Kidney epithelial cell (primary cell): ENCODE data around the gene SOX3. TPM values are rescaled to one million over a fixed set of nuclear protein-coding genes. Genes with fewer than 3 reads are reported as not detected.

ENCODE experiments used
- DNase-seq: peaks from one replicate; pipeline ENCODE4 v3.0.0-alpha.2; 2010; ENCODE audit warnings: low read depth
- H3K27me3 ChIP-seq: 2 replicates; pipeline ENCODE4 v1.6.0; 2011; ENCODE audit warnings: low read length; ENCODE audit not compliant: control insufficient read depth, insufficient read depth
- H3K36me3 ChIP-seq: 2 replicates; pipeline ENCODE4 v1.5.1; 2011; ENCODE audit warnings: low read length; ENCODE audit not compliant: control insufficient read depth, insufficient read depth
- H3K4me3 ChIP-seq: 2 replicates; pipeline ENCODE4 v1.5.1; 2011; ENCODE audit warnings: low read depth, mild to moderate bottlenecking, control low read depth, low read length
- total RNA-seq: library from RNA; depleted of rRNA; stranded (reverse); fragments of >200 nt; gene quantifications from 2 replicates; pipeline ENCODE4 v1.2.3, GENCODE V29; 2015
- TF ChIP-seq, protein P1 (sequence below): IDR thresholded peaks from 2 replicates; pipeline ENCODE4 v1.5.1; 2011; ENCODE audit warnings: mild to moderate bottlenecking, moderate library complexity, low read length, control low read depth, inconsistent platforms; ENCODE audit not compliant: insufficient read depth, poor library complexity, severe bottlenecking

The SOX3 gene
- total RNA-seq, 1 donor from 2014 or later, result not detected

- TF ChIP-seq, protein P1, sequence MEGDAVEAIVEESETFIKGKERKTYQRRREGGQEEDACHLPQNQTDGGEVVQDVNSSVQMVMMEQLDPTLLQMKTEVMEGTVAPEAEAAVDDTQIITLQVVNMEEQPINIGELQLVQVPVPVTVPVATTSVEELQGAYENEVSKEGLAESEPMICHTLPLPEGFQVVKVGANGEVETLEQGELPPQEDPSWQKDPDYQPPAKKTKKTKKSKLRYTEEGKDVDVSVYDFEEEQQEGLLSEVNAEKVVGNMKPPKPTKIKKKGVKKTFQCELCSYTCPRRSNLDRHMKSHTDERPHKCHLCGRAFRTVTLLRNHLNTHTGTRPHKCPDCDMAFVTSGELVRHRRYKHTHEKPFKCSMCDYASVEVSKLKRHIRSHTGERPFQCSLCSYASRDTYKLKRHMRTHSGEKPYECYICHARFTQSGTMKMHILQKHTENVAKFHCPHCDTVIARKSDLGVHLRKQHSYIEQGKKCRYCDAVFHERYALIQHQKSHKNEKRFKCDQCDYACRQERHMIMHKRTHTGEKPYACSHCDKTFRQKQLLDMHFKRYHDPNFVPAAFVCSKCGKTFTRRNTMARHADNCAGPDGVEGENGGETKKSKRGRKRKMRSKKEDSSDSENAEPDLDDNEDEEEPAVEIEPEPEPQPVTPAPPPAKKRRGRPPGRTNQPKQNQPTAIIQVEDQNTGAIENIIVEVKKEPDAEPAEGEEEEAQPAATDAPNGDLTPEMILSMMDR, result no peak
- Histone ChIP-seq H3K27me3 (no peaks in the 10 kb centered on the region), H3K36me3 (no peaks in the 10 kb centered on the region), H3K4me3 (no peak overlapping the region)
- no peak for DNase-seq
Measured at GRCh38 chrX:140492066-140492994, 12.5 kb downstream of the SOX3 start.

DNA sequence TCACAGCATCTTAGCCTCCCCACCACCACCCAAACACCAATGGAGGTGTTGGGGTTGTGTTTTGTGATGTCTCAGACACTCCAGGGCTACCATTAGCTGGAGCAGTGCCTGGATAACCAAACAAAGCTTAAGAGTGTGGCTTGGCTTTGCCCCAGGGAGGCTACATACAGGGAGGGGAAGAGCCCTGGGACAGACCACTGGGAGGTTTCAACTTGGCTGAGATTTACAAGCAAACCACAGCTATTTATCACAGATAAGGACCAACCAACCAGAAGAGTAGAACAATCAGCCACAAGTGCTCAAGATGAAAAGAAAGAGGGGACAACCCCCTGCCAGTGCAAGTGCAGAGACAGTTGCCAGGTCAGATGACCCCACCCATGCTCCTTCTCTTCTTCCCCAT lies 24.1 kb downstream of the SOX3 start:
- Histone ChIP-seq H3K4me3 (no peak overlapping the region), H3K27me3 (no peaks in the 10 kb centered on the region), H3K36me3 (no peaks in the 10 kb centered on the region)
- no peak for DNase-seq
- TF ChIP-seq, protein P1, result no peak

DNA sequence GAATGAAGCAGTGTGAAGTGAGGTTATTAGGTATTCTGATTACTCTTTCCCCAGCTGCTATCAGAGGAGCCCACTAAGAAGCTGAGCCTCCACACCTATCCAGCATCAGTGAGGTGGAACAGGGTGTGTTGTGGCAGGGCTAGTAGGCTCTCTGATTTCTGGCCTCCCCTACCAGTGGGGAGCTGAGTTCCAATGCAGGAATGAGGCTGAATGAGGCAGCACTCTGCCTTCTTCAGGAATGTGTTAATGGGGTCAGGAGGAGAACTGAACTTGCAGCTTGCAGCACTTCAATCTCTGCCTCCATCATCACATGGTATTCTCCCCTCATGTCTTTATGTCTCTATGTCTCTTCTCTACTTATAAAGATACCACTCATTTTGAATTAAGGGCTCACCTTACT lies 26.9 kb downstream of the SOX3 start:
- H3K36me3 ChIP-seq, result no peaks in the 10 kb centered on the region
- DNase-seq, result no peak
- TF ChIP-seq, protein P1, result no peak
- H3K27me3 ChIP-seq, result no peaks in the 10 kb centered on the region
- no peak overlapping the region for H3K4me3 ChIP-seq

DNA sequence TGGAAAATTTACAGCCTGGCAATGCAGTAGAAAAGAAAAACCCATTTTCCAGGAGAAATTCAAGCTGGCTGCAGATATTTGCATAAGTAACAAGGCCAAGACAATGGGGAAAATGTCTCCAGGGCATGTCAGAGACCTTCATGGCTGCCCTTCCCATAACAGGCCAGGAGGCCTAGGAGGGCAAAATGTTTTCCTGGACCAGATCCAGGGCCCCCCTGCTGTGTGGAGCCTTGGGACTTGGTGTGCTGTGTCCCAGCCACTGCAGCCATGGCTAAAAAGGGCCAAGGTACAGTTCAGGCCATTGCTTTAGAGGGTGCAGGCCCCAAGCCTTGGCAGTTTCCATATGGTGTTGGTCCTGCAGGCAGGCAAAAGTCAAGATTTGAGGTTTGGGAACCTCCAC lies 29.8 kb downstream of the SOX3 start:
- TF ChIP-seq, protein P1, result no peak
- H3K4me3 ChIP-seq, result no peak overlapping the region
- no peaks in the 10 kb centered on the region for H3K27me3 ChIP-seq
- DNase-seq, result no peak
- H3K36me3 ChIP-seq, result no peaks in the 10 kb centered on the region

DNA sequence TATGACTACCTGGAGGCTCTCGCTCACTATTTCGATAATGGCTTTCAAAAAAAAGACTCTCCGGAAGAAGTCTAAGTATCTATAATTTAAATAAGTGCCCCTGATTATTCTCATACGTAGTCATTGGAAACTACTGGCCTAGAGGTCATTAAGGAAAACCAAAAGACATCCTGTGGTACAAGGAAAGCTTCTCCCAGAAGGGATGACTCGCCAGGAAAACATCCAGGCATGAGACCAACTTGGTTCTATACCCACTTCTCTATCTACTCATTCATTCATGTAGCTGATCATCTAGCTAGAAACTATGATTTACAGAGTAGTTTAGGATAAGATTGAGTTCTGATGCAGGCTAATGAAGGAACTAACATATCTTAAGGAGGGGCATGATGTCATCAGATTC lies 37.7 kb downstream of the SOX3 start:
- Histone ChIP-seq H3K27me3 (no peaks in the 10 kb centered on the region), H3K4me3 (no peak overlapping the region), H3K36me3 (no peaks in the 10 kb centered on the region)
- TF ChIP-seq, protein P1, result no peak
- no peak for DNase-seq

Other genes starting within 250 kb of the SOX3 start
- gene LINC00632, start 204.7 kb upstream of the SOX3 start, total RNA-seq, result 1.4 and 3.7 TPM in 2 replicates